GM18861 (cell line): ENCODE results near the gene TSKS.

ENCODE experiments used
- ATAC-seq: cut with Tn5 transposase; IDR thresholded peaks from one replicate; pipeline ENCODE4 v1.9.1; 2021; ENCODE audit not compliant: unreplicated experiment

TSKS gene

GRCh38 chr19:49795615-49796014, 32.5 kb upstream of the TSKS start:
- no peak for ATAC-seq

GRCh38 chr19:49793561-49793840, 30.4 kb upstream of the TSKS start:
- no peak for ATAC-seq

GRCh38 chr19:49792829-49793560, 29.9 kb upstream of the TSKS start:
- no peak for ATAC-seq

GRCh38 chr19:49791776-49792445, 28.8 kb upstream of the TSKS start:
- ATAC-seq = no peak

GRCh38 chr19:49790866-49791265, 27.8 kb upstream of the TSKS start:
- no peak for ATAC-seq

- ATAC-seq = no peak
Measured at GRCh38 chr19:49788857-49789256, 25.8 kb upstream of the TSKS start.

GRCh38 chr19:49787746-49788145, 24.6 kb upstream of the TSKS start:
- no peak for ATAC-seq

- ATAC-seq = no peak
Measured at GRCh38 chr19:49786376-49786820, 23.3 kb upstream of the TSKS start.

GRCh38 chr19:49782515-49782914, 19.4 kb upstream of the TSKS start:
- no peak for ATAC-seq

- ATAC-seq = no peak
Measured at GRCh38 chr19:49781394-49781793, 18.3 kb upstream of the TSKS start.

- ATAC-seq = no peak
Measured at GRCh38 chr19:49780861-49781260, 17.8 kb upstream of the TSKS start.

GRCh38 chr19:49779731-49780555, 16.8 kb upstream of the TSKS start:
- no peak for ATAC-seq

- no peak for ATAC-seq
Measured at GRCh38 chr19:49776371-49776764, 13.3 kb upstream of the TSKS start.

- no peak for ATAC-seq
Measured at GRCh38 chr19:49775742-49776370, 12.8 kb upstream of the TSKS start.

- no peak for ATAC-seq
Measured at GRCh38 chr19:49774969-49775368, 11.9 kb upstream of the TSKS start.

GRCh38 chr19:49773663-49774350, 10.7 kb upstream of the TSKS start:
- ATAC-seq = no peak

- ATAC-seq = no peak
Measured at GRCh38 chr19:49772850-49773432, 9.8 kb upstream of the TSKS start.

GRCh38 chr19:49771674-49772139, 8.6 kb upstream of the TSKS start:
- ATAC-seq = no peak

- no peak for ATAC-seq
Measured at GRCh38 chr19:49770529-49770928, 7.4 kb upstream of the TSKS start.

- ATAC-seq = no peak
Measured at GRCh38 chr19:49767967-49768581, 5.0 kb upstream of the TSKS start.
